Nephron (organoid): Measurements from ENCODE around the gene ST3GAL2.
"Not testable (repeated sequence)": the region's sequence is repeated elsewhere in the genome, so short reads cannot be mapped to it uniquely, and the experiment has no call there.

Source experiments
- H3K27ac Mint-ChIP-seq, 3 experiments: 2 replicates each; pipeline ENCODE4 v1.8.0; 2020; ENCODE audit warnings: mixed read lengths in 3 of 3, mild to moderate bottlenecking in 2 of 3, moderate library complexity in 1 of 3
- H3K27me3 Mint-ChIP-seq: 2 replicates; pipeline ENCODE4 v1.8.0; 2021; ENCODE audit warnings: low read depth, mild to moderate bottlenecking, moderate library complexity, mixed read lengths
- H3K36me3 Mint-ChIP-seq: 2 replicates; pipeline ENCODE4 v1.8.0; 2020; ENCODE audit warnings: low read depth, mixed read lengths
- H3K4me1 Mint-ChIP-seq: 2 replicates; pipeline ENCODE4 v1.8.0; 2020; ENCODE audit warnings: mixed read lengths
- H3K4me3 Mint-ChIP-seq, 3 experiments: 2 replicates each; pipeline ENCODE4 v1.8.0; 2020; ENCODE audit warnings: mild to moderate bottlenecking in 3 of 3, mixed read lengths in 3 of 3, moderate library complexity in 2 of 3
- H3K9me3 Mint-ChIP-seq: 2 replicates; pipeline ENCODE4 v1.8.0; 2020; ENCODE audit warnings: mixed read lengths
- TF ChIP-seq, protein P1 (sequence below), 3 experiments: fragments of 200-600 bp; sonication (generic); IDR thresholded peaks; one replicate each; pipeline ENCODE4 v1.5.0; 2021; ENCODE audit warnings: antibody characterized with exemption in 3 of 3; ENCODE audit not compliant: unreplicated experiment in 3 of 3

ST3GAL2 gene

DNA sequence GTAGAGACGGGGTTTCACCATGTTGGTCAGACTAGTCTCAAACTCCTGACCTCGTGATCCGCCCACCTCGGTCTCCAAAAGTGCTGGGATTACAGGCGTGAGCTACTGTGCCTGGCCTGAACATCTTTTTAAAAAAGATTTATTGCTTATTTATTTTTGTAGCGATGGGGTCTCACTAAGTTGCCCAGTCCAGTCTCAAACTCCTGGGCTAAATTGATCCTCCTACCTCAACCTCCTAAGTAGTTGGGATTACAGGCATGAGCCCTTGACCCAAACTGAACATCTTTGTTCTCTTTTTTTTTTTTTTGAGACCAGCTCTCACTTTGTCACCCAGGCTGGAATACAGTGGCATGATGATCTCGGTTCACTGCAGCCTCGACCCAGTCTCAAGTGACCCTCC is 64.7 kb downstream of the ST3GAL2 start:
- H3K4me3 Mint-ChIP-seq, result no peak overlapping the region
- TF ChIP-seq, protein P1, sequence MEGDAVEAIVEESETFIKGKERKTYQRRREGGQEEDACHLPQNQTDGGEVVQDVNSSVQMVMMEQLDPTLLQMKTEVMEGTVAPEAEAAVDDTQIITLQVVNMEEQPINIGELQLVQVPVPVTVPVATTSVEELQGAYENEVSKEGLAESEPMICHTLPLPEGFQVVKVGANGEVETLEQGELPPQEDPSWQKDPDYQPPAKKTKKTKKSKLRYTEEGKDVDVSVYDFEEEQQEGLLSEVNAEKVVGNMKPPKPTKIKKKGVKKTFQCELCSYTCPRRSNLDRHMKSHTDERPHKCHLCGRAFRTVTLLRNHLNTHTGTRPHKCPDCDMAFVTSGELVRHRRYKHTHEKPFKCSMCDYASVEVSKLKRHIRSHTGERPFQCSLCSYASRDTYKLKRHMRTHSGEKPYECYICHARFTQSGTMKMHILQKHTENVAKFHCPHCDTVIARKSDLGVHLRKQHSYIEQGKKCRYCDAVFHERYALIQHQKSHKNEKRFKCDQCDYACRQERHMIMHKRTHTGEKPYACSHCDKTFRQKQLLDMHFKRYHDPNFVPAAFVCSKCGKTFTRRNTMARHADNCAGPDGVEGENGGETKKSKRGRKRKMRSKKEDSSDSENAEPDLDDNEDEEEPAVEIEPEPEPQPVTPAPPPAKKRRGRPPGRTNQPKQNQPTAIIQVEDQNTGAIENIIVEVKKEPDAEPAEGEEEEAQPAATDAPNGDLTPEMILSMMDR (IDR thresholded peaks at IDR 0.05; ENCODE audit: unreplicated experiment in 3 of 3), result no peak

DNA sequence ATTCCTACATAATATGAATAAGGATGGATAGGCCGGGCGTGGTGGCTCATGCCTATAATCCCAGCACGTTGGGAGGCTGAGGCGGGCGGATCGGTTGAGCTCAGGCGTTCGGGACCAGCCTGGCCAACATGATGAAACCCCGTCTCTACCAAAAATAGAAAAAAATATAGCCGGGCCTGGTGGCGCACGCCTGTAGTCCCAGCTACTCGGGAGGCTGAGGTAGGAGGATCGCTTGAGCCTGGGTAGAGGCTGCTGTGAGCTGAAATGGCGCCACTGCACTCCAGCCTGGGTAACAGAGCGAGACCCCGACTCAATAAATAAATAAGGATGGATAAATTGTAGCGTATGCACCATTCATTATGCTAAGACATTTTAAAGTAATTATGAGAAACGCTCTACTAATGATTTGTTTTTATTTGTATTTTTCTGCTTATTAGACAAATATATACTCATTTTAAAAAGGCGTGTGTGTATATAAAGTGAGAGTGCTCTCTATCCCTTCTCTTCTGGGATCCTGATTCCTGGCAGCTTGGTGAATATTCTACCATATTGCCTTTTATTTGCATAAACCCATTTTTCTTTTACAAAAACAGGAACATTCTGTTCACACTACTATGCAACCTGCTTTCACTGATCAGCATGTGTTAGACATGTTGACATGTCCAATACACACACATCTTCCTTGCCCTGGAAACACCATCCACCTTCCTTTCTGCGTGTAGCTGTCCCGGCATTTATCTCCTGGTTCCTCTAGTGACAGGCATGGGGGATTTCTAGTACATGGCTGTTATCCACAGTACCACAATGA is 65.8 kb downstream of the ST3GAL2 start:
- TF ChIP-seq, protein P1 (IDR thresholded peaks at IDR 0.05; ENCODE audit: unreplicated experiment in 3 of 3), result no peak
- Mint-ChIP-seq H3K27me3 (no peaks in the 10 kb centered on the region), H3K4me1 (no peaks in the 10 kb centered on the region), H3K27ac (no peak overlapping the region), H3K9me3 (no peaks in the 10 kb centered on the region), H3K36me3 (peaks cover 49% of the 10 kb centered on the region), H3K4me3 (no peak overlapping the region)

More for the DNA sequence above, 64.7 kb downstream of the ST3GAL2 start:
- Mint-ChIP-seq H3K4me1 (no peaks in the 10 kb centered on the region), H3K36me3 (peaks cover 42% of the 10 kb centered on the region), H3K9me3 (no peaks in the 10 kb centered on the region), H3K27me3 (no peaks in the 10 kb centered on the region), H3K27ac (no peak overlapping the region)

DNA sequence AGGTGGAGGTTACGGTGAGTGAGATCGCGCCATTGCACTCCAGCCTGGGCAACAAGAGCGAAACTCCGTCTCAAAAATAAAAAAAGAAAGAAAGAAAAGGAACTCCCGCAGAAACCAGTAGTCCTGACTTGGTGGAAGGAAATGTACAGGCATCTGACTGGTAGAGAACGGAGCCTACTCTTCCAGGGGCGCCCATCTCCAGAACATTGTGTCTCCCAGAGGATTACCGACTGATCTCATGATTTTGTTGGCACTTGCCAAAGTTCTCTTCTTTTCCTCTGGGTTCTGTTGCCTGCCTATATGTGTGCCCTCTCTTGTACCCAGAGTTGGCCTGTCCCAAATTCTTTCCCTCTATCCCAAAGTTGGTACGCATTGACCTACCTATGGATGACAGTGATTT is 68.0 kb downstream of the ST3GAL2 start:
- Mint-ChIP-seq H3K36me3 (peaks cover 50% of the 10 kb centered on the region), H3K4me1 (no peaks in the 10 kb centered on the region), H3K27me3 (no peaks in the 10 kb centered on the region), H3K27ac (no peak overlapping the region), H3K4me3 (no peak overlapping the region), H3K9me3 (no peaks in the 10 kb centered on the region)
- TF ChIP-seq, protein P1 (IDR thresholded peaks at IDR 0.05; ENCODE audit: unreplicated experiment in 3 of 3), result no peak

DNA sequence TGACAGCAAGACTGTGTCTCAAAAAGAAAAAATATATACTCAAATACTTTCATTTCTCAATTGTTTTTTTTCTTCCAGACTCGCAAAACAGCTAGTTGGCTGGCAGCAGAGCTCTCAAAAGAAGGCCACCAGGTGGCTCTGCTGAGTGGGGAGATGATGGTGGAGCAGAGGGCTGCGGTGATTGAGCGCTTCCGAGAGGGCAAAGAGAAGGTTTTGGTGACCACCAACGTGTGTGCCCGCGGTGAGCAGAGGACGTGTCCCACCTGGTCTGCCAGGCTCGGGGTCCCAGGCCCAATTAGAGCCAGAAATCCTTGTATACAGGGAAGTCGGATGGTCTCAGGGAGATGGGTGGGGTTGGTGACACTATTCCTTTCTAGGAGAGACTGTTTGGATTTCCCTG is 68.8 kb downstream of the ST3GAL2 start:
- not testable (repeated sequence) for H3K27ac Mint-ChIP-seq, H3K4me1 Mint-ChIP-seq, H3K4me3 Mint-ChIP-seq, H3K9me3 Mint-ChIP-seq, H3K27me3 Mint-ChIP-seq
- H3K36me3 Mint-ChIP-seq, result peaks cover 51% of the 10 kb centered on the region
- TF ChIP-seq, protein P1 (IDR thresholded peaks at IDR 0.05; ENCODE audit: unreplicated experiment in 3 of 3), result peak; percentile 57 to 63 (median 62)

DNA sequence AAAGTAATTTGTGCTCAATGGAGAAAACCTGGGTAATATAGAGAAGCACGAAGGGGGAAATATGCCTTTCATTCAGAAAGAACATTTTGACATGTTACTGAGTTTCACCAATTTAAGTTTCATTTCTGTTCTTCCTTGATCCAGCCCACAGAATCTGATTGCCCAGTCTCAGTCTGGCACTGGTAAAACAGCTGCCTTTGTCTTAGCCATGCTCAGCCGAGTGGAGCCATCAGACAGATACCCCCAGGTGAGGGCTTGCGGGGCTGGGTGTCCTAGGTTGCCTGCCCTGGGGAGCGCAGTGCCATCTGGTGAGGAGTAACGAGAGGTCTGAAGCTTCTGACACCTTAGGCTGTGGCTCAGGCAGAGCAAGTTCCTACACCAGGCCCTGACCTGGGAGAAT is 74.5 kb downstream of the ST3GAL2 start:
- H3K4me1 Mint-ChIP-seq, result no peaks in the 10 kb centered on the region
- H3K27me3 Mint-ChIP-seq, result no peaks in the 10 kb centered on the region
- no peak overlapping the region for H3K4me3 Mint-ChIP-seq
- no peaks in the 10 kb centered on the region for H3K9me3 Mint-ChIP-seq
- H3K36me3 Mint-ChIP-seq, result peaks cover 43% of the 10 kb centered on the region
- TF ChIP-seq, protein P1 (IDR thresholded peaks at IDR 0.05; ENCODE audit: unreplicated experiment in 3 of 3), result no peak
- no peak overlapping the region for H3K27ac Mint-ChIP-seq

DNA sequence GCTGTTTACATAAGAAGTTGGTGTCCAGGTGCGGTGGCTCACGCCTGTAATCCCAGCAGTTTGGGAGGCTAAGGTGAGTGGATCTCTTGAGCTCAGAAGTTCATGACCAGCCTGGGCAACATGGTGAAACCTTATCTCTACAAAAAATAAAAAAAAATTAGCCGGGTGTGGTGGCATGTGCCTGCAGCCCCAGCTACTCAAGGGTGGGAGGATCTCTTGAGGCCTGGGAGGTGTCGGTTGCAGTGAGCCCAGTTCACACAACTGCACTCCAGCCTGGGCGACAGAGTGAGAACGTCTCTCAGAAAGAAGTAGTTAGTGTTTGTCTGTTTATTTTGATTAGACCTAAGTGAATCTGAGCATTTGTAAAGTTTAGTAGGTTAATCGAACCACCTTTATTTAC is 79.3 kb downstream of the ST3GAL2 start:
- TF ChIP-seq, protein P1 (IDR thresholded peaks at IDR 0.05; ENCODE audit: unreplicated experiment in 3 of 3), result no peak
- H3K4me3 Mint-ChIP-seq, result no peak overlapping the region
- H3K9me3 Mint-ChIP-seq, result no peaks in the 10 kb centered on the region
- peaks cover 43% of the 10 kb centered on the region for H3K36me3 Mint-ChIP-seq
- H3K27me3 Mint-ChIP-seq, result no peaks in the 10 kb centered on the region
- H3K27ac Mint-ChIP-seq, result no peak overlapping the region
- no peaks in the 10 kb centered on the region for H3K4me1 Mint-ChIP-seq
